ENCODE results near the gene THEMIS. TPM values are rescaled to one million over a fixed set of nuclear protein-coding genes. Genes with fewer than 3 reads are reported as not detected.
A peak's percentile ranks its signal among the peaks of the same experiment; 100 is the strongest.

THEMIS gene, protein sequence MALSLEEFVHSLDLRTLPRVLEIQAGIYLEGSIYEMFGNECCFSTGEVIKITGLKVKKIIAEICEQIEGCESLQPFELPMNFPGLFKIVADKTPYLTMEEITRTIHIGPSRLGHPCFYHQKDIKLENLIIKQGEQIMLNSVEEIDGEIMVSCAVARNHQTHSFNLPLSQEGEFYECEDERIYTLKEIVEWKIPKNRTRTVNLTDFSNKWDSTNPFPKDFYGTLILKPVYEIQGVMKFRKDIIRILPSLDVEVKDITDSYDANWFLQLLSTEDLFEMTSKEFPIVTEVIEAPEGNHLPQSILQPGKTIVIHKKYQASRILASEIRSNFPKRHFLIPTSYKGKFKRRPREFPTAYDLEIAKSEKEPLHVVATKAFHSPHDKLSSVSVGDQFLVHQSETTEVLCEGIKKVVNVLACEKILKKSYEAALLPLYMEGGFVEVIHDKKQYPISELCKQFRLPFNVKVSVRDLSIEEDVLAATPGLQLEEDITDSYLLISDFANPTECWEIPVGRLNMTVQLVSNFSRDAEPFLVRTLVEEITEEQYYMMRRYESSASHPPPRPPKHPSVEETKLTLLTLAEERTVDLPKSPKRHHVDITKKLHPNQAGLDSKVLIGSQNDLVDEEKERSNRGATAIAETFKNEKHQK
- total RNA-seq (2022) (not detected in 2 replicates), Bru-seq, nascent RNA (percentile 5 among the genes with signal in this experiment), BruChase-seq, experiment 1, labeled RNA remaining after a 2-hour chase (percentile 9 among the genes with signal in this experiment), BruChase-seq, experiment 2, labeled RNA remaining after a 6-hour chase (percentile 8 among the genes with signal in this experiment)
- long read RNA-seq: 0 reads

DNA sequence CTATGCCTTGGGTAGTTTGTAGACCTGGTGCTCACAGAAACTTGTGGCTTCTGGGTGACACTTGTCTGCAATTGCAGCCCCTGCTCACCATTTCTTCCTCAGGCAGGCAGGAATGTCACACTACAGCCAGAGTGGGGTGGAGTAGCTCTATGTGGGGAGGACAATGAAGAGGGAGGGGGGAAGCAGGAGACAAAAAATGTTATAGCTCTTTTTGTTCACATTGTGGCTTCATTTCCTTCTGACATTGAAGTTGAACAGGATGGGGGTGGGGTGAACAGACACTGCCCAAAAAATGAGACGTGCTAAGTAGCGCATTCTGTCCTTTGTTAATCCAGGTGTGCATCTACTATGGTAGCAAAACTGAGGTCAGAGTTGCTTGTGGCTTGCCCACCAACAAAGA, at the start of gene THEMIS:
Gene THEMIS, minus strand, starts transcription at position 124 of the 400 bp plus-strand sequence. CDS start 126 bp downstream, outside the sequence.
- no peaks in the 10 kb centered on the region for H3K36me3 ChIP-seq (ENCODE audit: control insufficient read depth, insufficient read depth, low read length)
- DNase-seq: no peak
- TF ChIP-seq, protein P1, sequence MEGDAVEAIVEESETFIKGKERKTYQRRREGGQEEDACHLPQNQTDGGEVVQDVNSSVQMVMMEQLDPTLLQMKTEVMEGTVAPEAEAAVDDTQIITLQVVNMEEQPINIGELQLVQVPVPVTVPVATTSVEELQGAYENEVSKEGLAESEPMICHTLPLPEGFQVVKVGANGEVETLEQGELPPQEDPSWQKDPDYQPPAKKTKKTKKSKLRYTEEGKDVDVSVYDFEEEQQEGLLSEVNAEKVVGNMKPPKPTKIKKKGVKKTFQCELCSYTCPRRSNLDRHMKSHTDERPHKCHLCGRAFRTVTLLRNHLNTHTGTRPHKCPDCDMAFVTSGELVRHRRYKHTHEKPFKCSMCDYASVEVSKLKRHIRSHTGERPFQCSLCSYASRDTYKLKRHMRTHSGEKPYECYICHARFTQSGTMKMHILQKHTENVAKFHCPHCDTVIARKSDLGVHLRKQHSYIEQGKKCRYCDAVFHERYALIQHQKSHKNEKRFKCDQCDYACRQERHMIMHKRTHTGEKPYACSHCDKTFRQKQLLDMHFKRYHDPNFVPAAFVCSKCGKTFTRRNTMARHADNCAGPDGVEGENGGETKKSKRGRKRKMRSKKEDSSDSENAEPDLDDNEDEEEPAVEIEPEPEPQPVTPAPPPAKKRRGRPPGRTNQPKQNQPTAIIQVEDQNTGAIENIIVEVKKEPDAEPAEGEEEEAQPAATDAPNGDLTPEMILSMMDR (IDR thresholded peaks at IDR 0.05; ENCODE audit: insufficient read depth in 1 of 2, low read depth in 1 of 2, low read length in 1 of 2, severe bottlenecking in 1 of 2, unreplicated experiment in 1 of 2): no peak
- H3K4me3 ChIP-seq (ENCODE audit: low read depth, low read length): no peak within 1 kb of the TSS
- no peaks in the 10 kb centered on the region for H3K4me1 Mint-ChIP-seq (ENCODE audit: low read depth, unreplicated experiment)
- H3K27ac Mint-ChIP-seq (ENCODE audit: unreplicated experiment): no peak within 1 kb of the TSS
- no TSS peak for BruUV-seq (replicated peaks)
- intact Hi-C loops (cut with micrococcal nuclease; ENCODE audit: unreplicated experiment): no loop called here
- no peaks in the 10 kb centered on the region for H3K9me3 ChIP-seq
- peaks cover 5% of the 10 kb centered on the region for H3K27me3 Mint-ChIP-seq (ENCODE audit: insufficient read depth, unreplicated experiment)
- H3K9me3 Mint-ChIP-seq (ENCODE audit: unreplicated experiment): no peaks in the 10 kb centered on the region
- H3K4me1 ChIP-seq: no peaks in the 10 kb centered on the region
- CTCF ChIA-PET: no interaction called here
- no peaks in the 10 kb centered on the region for H3K36me3 Mint-ChIP-seq (ENCODE audit: insufficient read depth, unreplicated experiment)
- no peaks in the 10 kb centered on the region for H3K27me3 ChIP-seq (replicated peaks; ENCODE audit: control insufficient read depth, insufficient read depth, low read length)
- H3K4me3 Mint-ChIP-seq (ENCODE audit: unreplicated experiment): no peak within 1 kb of the TSS
- POLR2A ChIA-PET: no interaction called here

DNA sequence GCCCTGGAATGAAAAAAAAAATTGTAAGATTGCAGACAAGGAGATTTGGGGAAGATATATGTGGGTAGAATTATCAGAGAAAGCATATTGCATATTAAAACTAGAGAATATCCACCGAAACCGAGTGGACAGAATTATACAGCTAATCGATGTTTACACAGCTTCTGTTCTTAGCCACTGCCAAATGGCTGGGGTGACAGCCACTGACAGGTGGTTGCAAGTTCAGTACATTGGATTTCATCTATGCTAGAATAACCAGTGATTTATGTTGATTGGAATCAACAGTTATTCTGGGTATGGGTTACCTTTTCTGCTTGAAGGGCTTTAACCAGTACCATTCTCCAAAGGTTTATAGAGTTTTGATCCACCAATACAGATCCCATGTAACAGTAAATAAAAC, 48.4 kb upstream of the THEMIS start:
- TF ChIP-seq, protein P1 (IDR thresholded peaks at IDR 0.05; ENCODE audit: insufficient read depth in 1 of 2, low read depth in 1 of 2, low read length in 1 of 2, severe bottlenecking in 1 of 2, unreplicated experiment in 1 of 2): no peak
- no peaks in the 10 kb centered on the region for H3K36me3 ChIP-seq (ENCODE audit: control insufficient read depth, insufficient read depth, low read length)
- no peaks in the 10 kb centered on the region for H3K27me3 Mint-ChIP-seq (ENCODE audit: insufficient read depth, unreplicated experiment)
- H3K27ac Mint-ChIP-seq (ENCODE audit: unreplicated experiment): no peak overlapping the region
- CTCF ChIA-PET: no interaction called here
- no peaks in the 10 kb centered on the region for H3K9me3 ChIP-seq
- H3K27me3 ChIP-seq (replicated peaks; ENCODE audit: control insufficient read depth, insufficient read depth, low read length): no peaks in the 10 kb centered on the region
- BruUV-seq (replicated peaks): no TSS peak
- H3K4me3 ChIP-seq (ENCODE audit: low read depth, low read length): no peak overlapping the region
- intact Hi-C loops (cut with micrococcal nuclease; ENCODE audit: unreplicated experiment): no loop called here
- no peak overlapping the region for H3K4me3 Mint-ChIP-seq (ENCODE audit: unreplicated experiment)
- H3K9me3 Mint-ChIP-seq (ENCODE audit: unreplicated experiment): no peaks in the 10 kb centered on the region
- H3K36me3 Mint-ChIP-seq (ENCODE audit: insufficient read depth, unreplicated experiment): no peaks in the 10 kb centered on the region
- POLR2A ChIA-PET: no interaction called here
- H3K4me1 ChIP-seq: no peaks in the 10 kb centered on the region
- DNase-seq: no peak
- H3K4me1 Mint-ChIP-seq (ENCODE audit: low read depth, unreplicated experiment): no peaks in the 10 kb centered on the region

DNA sequence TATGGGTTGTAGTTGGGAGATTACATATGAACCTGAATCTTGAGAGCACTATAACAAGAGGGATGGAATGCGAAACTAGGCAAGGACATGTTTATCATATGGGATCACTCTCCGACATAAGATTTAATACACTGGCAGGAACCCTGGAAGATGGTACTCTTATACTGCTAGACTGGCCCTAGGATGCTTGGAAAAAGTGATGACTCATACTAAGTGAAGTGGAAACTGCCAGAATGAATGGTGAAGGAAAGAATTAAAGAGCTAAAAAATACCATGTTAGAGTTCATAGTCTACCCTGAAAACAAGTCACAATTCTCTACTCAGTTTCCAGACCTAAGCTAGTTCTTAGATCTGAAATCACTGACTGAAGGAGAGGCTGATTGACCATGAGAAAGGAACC, 45.5 kb upstream of the THEMIS start:
- CTCF ChIA-PET: no interaction called here
- POLR2A ChIA-PET: no interaction called here
- Mint-ChIP-seq H3K4me3 (ENCODE audit: unreplicated experiment) (no peak overlapping the region), H3K27me3 (ENCODE audit: insufficient read depth, unreplicated experiment) (no peaks in the 10 kb centered on the region), H3K36me3 (ENCODE audit: insufficient read depth, unreplicated experiment) (no peaks in the 10 kb centered on the region), H3K27ac (ENCODE audit: unreplicated experiment) (no peak overlapping the region), H3K4me1 (ENCODE audit: low read depth, unreplicated experiment) (no peaks in the 10 kb centered on the region), H3K9me3 (ENCODE audit: unreplicated experiment) (no peaks in the 10 kb centered on the region)
- H3K27me3 ChIP-seq (replicated peaks; ENCODE audit: control insufficient read depth, insufficient read depth, low read length): no peaks in the 10 kb centered on the region
- TF ChIP-seq, protein P1 (IDR thresholded peaks at IDR 0.05; ENCODE audit: insufficient read depth in 1 of 2, low read depth in 1 of 2, low read length in 1 of 2, severe bottlenecking in 1 of 2, unreplicated experiment in 1 of 2): no peak
- H3K9me3 ChIP-seq: no peaks in the 10 kb centered on the region
- no peaks in the 10 kb centered on the region for H3K36me3 ChIP-seq (ENCODE audit: control insufficient read depth, insufficient read depth, low read length)
- BruUV-seq (replicated peaks): no TSS peak
- no peak for DNase-seq
- intact Hi-C loops (cut with micrococcal nuclease; ENCODE audit: unreplicated experiment): no loop called here
- H3K4me1 ChIP-seq: no peaks in the 10 kb centered on the region
- H3K4me3 ChIP-seq (ENCODE audit: low read depth, low read length): no peak overlapping the region

Data from Caco-2 (cell line).